ENCODE measurements around the gene BAZ2B.

DNA sequence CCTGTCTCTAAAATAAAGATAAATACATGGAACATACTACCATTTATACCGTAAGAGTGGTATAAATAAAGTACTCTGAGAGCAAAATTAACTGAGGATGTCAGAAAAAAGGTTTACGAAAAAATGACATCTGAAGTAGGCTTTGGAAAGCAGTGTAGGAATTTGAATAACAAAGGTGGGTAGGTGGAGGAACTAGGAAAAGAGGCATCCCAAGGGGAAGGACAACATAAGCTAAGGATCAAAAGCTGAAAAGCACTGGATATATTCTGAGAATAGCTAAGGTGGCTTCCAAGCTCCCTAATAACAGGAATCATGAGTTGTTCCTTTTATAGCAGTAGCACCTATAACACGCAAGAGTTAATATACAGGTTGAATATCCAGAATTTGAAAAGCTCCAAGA is 91.3 kb downstream of the BAZ2B start:
- TF ChIP-seq, protein P1, sequence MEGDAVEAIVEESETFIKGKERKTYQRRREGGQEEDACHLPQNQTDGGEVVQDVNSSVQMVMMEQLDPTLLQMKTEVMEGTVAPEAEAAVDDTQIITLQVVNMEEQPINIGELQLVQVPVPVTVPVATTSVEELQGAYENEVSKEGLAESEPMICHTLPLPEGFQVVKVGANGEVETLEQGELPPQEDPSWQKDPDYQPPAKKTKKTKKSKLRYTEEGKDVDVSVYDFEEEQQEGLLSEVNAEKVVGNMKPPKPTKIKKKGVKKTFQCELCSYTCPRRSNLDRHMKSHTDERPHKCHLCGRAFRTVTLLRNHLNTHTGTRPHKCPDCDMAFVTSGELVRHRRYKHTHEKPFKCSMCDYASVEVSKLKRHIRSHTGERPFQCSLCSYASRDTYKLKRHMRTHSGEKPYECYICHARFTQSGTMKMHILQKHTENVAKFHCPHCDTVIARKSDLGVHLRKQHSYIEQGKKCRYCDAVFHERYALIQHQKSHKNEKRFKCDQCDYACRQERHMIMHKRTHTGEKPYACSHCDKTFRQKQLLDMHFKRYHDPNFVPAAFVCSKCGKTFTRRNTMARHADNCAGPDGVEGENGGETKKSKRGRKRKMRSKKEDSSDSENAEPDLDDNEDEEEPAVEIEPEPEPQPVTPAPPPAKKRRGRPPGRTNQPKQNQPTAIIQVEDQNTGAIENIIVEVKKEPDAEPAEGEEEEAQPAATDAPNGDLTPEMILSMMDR (IDR thresholded peaks at IDR 0.05) = no peak
- TF ChIP-seq EP300 (IDR thresholded peaks at IDR 0.05) = no peak
- no peak for TF ChIP-seq POLR2A (IDR thresholded peaks at IDR 0.05)
